ENCODE measurements around the gene NEK1. TPM values are rescaled to one million over a fixed set of nuclear protein-coding genes. Genes with fewer than 3 reads are reported as not detected.

The NEK1 gene
- total and polyA plus RNA-seq, 7 donors: 3.0 to 8.8 (median 7.6) TPM

- Histone ChIP-seq H3K4me3 (no peak overlapping the region), H3K4me1 (no peaks in the 10 kb centered on the region), H3K36me3 (ENCODE audit: insufficient read depth in 1 of 2, low read depth in 1 of 2) (peaks cover 0 to 59% of the 10 kb centered on the region in 2 donors), H3K27ac (no peak overlapping the region), H3K27me3 (ENCODE audit: insufficient read depth in 3 of 3, low read length in 2 of 3) (no peaks in the 10 kb centered on the region), H3K9me3 (no peaks in the 10 kb centered on the region)
- ATAC-seq (no peak), DNase-seq (no peak)
- WGBS, 3 donors: 97 to 100% (median 97%) methylated on average over 1 of the region's 1 CpG
- intact Hi-C loops (cut with DNase I): no loop called here
- no peak for TF ChIP-seq CTCF (IDR thresholded peaks at IDR 0.05)
Observed at GRCh38 chr4:169593050-169593560, 19.3 kb downstream of the NEK1 start.

GRCh38 chr4:169583563-169583962 is 28.8 kb downstream of the NEK1 start:
- no peak for TF ChIP-seq CTCF (IDR thresholded peaks at IDR 0.05)
- Histone ChIP-seq H3K36me3 (ENCODE audit: insufficient read depth in 1 of 2, low read depth in 1 of 2) (peaks cover 0 to 78% of the 10 kb centered on the region in 2 donors), H3K4me1 (no peaks in the 10 kb centered on the region), H3K4me3 (no peak overlapping the region), H3K27ac (no peak overlapping the region), H3K27me3 (ENCODE audit: insufficient read depth in 3 of 3, low read length in 2 of 3) (no peaks in the 10 kb centered on the region), H3K9me3 (no peaks in the 10 kb centered on the region)
- no peak for DNase-seq
- no peak for ATAC-seq
- intact Hi-C loops (cut with DNase I): no loop called here
- 38 to 50% (median 42%) methylated on average over 2 of the region's 2 CpGs for WGBS, 3 donors

GRCh38 chr4:169582706-169583105 is 29.7 kb downstream of the NEK1 start:
- peaks cover 0 to 70% of the 10 kb centered on the region in 2 donors for H3K36me3 ChIP-seq (ENCODE audit: insufficient read depth in 1 of 2, low read depth in 1 of 2)
- no peak for TF ChIP-seq CTCF (IDR thresholded peaks at IDR 0.05)
- 96 to 98% (median 98%) methylated on average over 3 of the region's 3 CpGs for WGBS, 3 donors
- intact Hi-C loops (cut with DNase I): no loop called here
- no peaks in the 10 kb centered on the region for H3K9me3 ChIP-seq
- ATAC-seq (no peak), DNase-seq (no peak)
- H3K27ac ChIP-seq: no peak overlapping the region
- no peaks in the 10 kb centered on the region for H3K4me1 ChIP-seq
- no peak overlapping the region for H3K4me3 ChIP-seq
- no peaks in the 10 kb centered on the region for H3K27me3 ChIP-seq (ENCODE audit: insufficient read depth in 3 of 3, low read length in 2 of 3)

- Histone ChIP-seq H3K4me3 (no peak overlapping the region), H3K27me3 (ENCODE audit: insufficient read depth in 3 of 3, low read length in 2 of 3) (no peaks in the 10 kb centered on the region), H3K9me3 (no peaks in the 10 kb centered on the region), H3K27ac (no peak overlapping the region), H3K4me1 (no peaks in the 10 kb centered on the region), H3K36me3 (ENCODE audit: insufficient read depth in 1 of 2, low read depth in 1 of 2) (peaks cover 0 to 72% of the 10 kb centered on the region in 2 donors)
- no peak for TF ChIP-seq CTCF (IDR thresholded peaks at IDR 0.05)
- 81% methylated on average over 2 of the region's 2 CpGs for WGBS, 3 donors
- intact Hi-C loops (cut with DNase I): no loop called here
- ATAC-seq (no peak), DNase-seq (no peak)
Observed at GRCh38 chr4:169582203-169582602, 30.2 kb downstream of the NEK1 start.

- Histone ChIP-seq H3K9me3 (no peaks in the 10 kb centered on the region), H3K4me3 (no peak overlapping the region), H3K27ac (no peak overlapping the region), H3K4me1 (no peaks in the 10 kb centered on the region), H3K36me3 (ENCODE audit: insufficient read depth in 1 of 2, low read depth in 1 of 2) (peaks cover 0 to 63% of the 10 kb centered on the region in 2 donors), H3K27me3 (ENCODE audit: insufficient read depth in 3 of 3, low read length in 2 of 3) (no peaks in the 10 kb centered on the region)
- DNase-seq: no peak
- WGBS, 3 donors: 98 to 100% (median 100%) methylated on average over 1 of the region's 1 CpG
- intact Hi-C loops (cut with DNase I): no loop called here
- ATAC-seq: no peak
- no peak for TF ChIP-seq CTCF (IDR thresholded peaks at IDR 0.05)
Observed at GRCh38 chr4:169573889-169574288, 38.5 kb downstream of the NEK1 start.

All from psoas muscle (tissue), 8 donors.